IPS-NIHi7 (cell line): ENCODE results near the gene GATA2.

ENCODE experiments used
- DNase-seq: peaks from one replicate; pipeline ENCODE4 v3.0.0; 2012; ENCODE audit warnings: mixed read lengths; ENCODE audit errors: extremely low spot score

The GATA2 gene

DNA sequence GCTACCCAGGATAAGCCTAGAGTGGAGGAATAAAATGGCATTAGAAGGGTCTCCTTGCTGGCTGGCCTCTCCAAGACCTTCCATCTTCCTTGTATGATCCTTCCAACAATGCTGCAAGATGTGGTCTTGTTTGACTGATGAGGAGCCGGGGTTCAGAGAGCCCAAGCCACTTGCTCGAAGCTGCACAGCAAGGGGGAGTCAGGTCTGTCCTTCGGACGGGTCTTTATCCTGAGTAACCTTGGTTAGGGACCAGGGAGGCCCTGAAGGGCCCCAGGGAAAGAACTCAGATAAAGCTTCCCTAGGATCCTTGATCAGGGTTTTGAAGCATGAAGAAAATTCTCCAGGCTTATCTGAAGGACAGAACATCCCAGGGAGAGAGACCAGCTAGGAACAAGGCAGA lies 19.3 kb downstream of the GATA2 start:
- DNase-seq: no peak

DNA sequence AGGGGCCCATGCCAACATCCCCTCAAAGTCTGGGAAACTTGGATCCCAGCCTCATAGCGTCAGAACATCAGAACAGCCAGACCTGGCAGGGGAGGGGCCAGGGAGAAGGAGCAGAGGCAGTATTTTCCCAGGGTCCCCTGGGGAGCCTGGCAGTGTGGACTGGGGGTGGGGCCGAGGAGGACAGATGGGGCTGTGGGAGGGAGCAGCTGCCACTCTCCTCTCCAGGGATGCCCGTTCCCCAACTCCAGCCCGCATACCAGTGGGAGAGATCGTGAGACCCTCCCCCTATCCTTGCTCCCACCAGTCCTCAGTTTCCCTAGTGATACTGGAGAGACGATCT lies 19.9 kb downstream of the GATA2 start:
- DNase-seq: no peak

DNA sequence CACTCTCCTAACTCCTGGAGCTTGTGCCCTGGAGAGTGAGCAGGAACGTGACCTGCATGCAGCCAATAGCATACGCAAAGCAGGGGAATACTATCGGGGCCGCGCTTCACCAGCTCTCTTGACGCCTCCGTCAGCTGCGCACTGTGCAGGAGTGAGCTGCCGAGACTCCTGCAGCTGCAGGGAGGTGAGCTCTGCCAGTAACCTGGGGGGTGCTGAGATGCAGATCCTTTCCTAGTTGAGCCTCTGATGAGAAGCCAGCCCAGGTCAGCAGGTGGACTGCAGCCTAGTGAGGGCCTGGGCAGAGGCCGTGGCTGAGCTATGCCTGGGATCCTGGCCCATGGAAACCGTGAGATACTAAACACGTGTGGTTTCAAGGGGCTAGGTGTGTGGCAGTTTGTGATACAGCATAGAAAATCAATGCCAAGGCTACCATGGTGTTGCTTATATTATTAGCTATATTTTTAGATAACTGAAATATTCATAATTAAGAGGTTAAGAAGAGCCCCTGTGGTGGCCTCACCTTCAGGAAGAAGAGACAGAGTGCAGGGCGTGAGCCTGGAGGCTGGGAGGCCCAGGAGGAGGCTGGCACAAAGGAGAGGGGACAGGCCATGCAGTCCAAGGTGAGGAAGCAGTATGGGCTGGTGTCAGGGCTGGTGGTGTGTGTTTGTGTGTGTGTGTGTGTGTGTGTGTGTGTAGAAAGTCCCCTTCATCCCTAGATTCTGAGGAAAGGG lies 20.4 kb downstream of the GATA2 start:
- no peak for DNase-seq

DNA sequence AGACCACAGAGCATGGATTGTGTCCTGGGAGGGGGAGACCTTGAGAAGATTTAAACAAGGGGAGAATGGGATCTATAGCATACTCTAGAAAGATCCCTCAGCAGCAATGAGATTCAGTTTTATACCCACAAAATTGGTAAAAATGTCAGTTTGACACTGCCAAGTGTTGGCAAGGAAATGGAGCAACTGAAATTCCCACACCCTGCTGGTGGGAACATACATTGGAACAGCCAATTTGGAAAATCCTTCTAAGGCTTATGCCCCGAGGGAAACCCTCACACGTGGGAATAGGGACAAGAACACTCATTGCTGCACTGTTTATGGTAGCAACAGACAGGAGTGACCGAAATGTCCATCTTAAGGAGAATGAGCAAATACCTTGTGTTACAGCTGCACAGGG lies 21.3 kb downstream of the GATA2 start:
- no peak for DNase-seq

DNA sequence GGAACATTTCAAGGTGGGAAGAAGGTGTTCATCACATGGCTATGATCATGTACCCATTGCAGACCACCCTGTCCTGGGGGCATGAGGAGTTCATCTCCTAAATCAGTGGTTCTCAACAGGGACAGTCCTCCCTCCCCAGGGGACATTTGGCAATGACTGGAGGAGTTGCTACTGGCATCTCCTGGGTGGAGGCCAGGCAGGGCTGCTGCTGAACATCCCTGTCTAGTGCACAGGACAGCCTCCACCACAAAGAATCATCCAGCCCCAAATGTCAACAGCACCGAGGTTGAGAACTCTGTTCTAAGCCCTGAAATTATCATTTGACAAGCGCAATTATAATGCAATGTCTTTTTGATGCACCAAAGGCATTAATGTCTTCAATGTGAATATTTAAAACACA lies 21.9 kb downstream of the GATA2 start:
- no peak for DNase-seq

DNA sequence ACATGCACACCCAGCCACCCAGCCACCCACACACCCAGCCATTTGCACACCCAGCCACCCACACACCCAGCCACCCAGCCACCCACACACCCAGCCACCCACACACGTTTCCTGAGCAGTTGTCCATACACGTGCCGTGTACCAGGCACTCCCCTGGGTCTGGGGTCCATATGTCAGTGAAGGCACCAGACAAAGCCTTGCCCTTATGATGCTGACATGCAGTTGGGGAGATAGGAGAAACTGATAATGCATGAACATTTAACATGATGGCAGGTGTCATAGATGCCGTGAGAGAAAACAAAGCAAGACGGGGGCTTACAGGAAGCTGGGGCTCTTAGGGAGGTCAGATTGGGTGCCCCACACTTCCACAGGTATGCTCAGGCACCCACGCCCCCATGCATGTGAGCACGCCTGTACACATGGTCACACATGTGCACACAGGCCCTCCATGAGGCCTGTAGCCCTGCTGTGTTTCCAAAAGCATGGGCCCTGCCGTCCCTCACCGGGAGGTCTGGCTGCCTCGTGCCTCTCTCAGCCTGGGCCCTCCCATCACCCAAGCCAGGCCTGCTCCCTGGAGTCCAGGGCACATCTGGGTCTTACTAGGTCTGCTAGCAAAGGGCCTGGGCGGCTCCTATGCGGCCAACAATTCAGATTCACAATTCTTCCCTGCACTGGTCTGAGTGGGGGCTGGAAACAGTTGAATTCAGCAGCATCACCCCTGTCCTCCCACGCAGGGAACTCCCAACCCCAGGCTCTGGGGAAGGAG lies 22.7 kb downstream of the GATA2 start:
- no peak for DNase-seq

DNA sequence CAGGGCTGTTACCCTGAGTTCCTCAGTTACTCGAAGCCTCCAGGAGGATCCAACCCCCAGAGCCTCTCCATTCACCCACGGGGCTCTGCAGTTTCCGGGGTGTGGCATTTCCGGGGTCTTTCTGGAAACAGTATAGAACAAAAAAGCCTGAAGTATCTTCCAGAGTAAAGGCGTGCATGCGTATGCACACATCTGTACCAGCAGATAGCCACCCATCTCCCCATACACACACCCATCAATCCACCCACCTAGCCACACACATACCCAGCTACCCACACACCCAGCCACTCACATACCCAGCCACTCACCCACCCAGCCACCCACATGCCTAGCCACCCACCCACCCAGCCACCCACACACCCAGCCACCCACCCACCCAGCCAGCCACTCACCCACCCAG lies 23.4 kb downstream of the GATA2 start:
- DNase-seq: no peak

DNA sequence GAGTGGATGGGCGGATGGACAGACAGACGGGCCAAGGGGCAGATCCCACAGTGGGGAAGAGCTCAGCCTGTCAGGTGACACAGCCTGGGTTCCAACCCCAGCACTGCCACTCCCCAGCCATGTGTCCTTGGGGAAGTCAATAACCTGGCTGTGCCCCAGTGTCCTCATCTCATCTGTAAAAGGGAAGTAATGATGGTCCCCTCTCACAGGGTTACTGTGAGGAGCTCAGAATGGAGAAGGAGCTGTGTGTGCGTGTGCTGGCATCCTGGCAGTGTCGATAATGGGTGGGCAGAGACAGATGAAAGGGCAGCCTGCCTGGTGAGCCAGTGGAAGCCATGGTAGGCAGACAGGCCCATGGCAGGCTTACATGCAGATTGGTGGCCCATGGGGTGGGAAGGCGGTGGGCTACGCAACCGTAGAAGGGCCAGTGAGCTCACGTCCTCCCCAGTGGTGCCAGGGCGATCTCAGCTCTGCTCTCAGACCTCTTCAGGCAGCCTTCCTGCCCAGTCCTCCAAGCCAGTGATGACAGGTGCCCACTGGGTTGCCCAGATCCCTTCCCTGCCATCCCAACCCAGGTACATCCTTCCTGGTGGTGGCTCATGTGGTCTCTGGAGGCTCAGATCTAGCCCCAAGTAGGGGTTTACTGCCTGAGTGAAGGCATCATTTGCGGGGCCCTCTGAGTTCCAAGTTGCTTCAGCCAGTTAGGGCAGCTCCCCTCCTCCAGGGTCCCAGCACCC lies 24.0 kb downstream of the GATA2 start:
- DNase-seq: no peak

DNA sequence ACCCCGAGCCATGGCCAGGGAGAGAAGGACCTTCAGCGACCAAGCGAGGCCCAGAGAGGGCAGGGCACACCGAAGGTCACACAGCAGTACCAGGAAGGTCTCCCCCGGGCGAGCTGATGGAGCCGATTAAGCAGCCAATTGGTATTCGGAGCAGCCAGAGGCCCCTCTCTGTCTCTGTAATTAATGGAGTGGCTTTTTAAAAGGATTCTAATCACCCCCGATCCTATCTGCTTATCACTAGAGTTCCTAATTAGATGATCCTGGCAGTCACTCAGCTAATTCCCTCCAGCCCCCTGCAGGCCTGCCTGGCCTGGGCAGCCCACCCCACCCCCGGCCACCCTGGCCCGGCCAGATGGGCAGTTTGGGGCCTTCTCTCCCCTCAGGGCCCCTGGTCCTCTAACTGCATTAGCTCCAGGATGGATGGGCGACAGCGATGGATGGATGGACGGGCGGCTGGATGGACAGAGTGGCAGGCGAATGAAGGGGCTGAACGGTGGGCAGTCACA lies 24.7 kb downstream of the GATA2 start:
- no peak for DNase-seq

DNA sequence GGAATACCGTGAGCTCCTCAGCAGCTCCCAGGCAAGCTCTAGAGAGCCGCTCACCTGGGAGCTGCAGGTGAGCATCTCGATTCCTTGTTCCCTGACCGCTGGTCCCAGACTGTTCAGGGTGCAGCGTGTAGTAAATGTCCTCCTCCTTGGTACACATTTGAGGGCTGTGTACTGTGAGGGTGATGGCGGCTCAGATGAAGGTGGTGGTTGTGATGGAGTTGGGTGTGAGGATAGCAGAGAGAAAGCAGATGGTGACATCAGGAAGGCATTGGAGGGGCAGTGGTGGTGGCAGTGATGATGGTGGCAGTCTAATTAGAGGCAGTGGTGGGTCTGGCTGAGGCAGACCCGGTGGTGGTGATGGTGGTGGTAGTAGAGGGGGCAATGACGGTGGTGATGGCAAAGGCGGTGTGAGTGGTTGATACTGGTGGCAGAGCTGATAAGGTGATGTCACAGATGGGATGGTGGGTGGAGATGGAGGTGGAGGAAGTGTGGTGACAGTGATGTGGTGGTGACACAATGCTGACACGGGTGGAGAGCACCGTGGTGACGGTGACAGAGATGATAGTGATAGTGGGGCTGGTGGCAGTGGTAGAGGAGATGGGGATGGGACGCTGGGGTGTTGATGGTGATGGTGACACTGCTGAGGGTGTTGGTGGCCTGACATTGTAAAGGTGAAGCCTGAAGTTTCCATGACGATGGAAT lies 26.0 kb downstream of the GATA2 start, which contains the start of gene DNAJB8:
Gene DNAJB8, minus strand, starts transcription at position 51 of the 702 bp plus-strand sequence. CDS start 3,645 bp downstream, outside the sequence.
- DNase-seq: no peak

DNA sequence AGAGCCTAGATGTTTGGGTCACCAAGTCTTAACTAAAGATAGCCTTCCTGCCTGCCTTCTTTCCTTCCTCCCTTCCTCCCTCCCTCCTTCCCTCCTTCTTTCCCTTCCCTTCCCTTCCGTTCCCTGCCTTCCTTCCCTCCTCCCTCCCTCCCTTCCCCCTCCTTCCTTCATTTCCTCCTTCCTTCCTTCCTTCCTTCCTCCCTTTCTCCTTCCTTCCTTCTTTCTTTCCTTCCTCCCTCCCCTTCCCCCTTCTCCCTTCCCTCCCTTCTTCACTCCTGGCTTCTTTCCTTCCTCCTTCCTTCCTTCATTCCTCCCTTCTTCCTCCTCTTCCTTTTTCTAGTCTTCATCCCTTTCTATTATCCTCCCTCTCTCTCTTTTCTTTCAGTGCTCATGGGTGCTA lies 28.3 kb downstream of the GATA2 start:
- DNase-seq: no peak

DNA sequence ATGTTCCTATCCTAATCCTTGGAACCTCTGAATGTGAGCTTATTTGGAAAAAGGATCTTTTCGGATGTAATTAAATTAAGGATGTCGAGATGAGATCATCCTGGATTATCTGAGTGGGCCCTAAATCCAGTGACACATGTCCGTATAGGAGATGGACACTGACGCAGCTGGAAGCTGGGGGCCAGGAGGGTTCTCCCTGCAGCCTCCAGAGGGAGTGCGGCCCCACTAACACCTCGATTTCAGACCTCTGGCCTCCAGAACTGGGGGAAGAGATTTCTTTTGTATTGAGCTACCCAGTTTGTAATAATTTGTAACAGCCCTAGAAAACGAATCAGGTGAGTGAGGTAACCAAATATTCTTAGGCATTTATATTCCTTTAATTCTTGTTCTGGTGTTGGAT lies 28.8 kb downstream of the GATA2 start:
- no peak for DNase-seq

DNA sequence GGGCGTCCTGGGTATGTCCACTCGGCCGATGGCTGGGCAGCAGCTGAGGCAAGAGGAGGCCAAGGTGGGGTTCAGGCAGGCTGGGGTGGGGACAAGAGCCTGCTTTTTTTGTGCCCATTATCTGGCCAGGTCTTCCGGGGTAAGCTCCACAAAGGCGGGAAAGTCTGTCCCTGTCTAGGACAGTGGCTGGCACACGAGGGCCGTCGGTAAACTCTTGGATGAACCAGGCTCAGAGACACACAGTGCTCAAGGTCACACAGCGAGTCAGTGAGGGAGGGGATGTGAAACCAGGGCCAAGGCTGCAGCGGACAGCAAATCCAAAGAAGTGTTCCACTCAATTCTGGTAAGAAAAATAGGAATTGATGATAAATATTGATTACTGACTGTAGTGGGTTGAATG lies 29.2 kb downstream of the GATA2 start:
- DNase-seq: no peak

DNA sequence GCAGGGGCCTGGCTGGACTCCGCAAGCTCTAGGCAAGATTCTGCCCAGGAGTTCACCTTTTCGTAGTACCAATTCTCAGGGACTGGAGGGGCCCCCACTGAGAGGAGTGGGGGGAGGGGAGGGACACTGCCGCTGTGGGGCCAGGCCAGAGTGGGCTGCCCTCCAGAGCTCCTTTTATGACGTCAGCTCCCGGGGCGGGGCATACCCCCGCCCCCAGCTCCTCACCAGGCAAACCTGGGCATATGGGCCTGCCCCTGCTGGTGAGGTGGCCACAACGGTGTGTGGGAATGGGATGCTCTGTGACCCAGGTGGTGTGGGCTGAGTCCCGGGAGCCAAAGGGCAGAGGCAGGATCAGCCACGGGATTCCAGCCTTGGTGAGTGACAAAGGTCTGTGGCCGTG lies 29.6 kb downstream of the GATA2 start:
- no peak for DNase-seq

DNA sequence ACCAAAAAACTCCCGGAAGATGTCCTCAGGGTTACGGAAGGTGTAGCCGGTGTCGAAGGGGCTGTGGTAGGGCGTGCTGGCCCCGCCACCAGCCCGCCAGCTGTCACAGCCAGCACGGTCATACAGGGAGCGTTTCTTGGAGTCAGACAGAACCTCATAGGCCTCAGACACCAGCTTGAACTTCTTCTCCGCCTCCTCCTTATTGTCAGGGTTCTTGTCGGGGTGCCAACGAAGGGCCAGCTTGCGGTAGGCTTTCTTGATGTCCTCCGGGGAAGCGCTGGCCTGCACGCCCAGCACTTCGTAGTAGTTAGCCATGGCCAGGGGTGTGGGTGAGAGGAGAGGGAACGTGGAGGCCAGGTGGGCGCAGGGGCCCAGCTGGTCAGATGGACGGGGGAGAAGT lies 30.1 kb downstream of the GATA2 start:
- DNase-seq: no peak

DNA sequence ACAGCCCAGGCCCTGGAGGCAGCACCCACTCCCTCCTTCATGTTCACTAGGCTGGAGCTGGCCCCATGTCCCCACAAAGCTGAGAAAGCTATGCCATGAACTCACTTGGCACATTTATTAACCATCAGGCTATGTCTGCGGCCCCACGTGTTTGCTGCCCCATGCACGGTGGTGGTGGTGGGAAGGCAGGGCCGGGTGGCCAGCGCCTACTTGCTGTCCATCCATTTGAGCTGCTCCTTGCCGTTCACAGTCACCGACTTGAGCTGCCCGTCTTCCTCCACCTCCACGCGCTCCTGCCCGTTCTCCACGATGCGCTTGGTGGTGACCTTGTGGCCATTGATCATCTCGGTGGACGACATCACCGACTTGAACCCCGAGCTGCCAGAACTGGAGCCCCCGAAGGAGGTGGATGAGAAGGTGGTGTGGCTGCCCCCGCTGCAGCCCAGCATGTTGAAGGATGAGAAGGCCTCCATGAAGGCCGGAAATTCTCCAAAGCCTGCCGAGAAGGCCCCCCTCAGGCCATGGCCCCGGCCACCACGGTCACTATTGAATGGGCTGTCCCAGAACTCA lies 30.6 kb downstream of the GATA2 start:
- DNase-seq: no peak

DNA sequence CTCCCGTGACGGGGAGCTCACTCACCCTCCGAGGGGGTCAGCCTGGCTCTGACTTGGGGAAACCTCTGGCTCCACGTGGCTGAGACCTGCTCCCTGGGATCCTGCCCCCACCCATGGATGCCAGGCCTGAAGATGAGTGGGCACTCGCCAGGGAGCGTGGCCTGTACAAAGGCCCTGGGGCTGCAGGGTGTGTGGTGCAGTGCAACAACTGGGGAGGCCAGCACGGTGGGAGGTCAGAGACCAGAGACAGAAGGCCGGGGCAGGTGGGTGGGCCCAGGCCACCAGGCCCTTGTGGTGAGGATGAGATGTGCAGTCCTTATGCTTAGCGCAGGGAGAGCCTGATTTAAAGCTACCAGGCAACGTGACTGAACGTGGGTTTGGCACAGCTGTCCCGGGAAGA lies 31.3 kb downstream of the GATA2 start:
- no peak for DNase-seq

DNA sequence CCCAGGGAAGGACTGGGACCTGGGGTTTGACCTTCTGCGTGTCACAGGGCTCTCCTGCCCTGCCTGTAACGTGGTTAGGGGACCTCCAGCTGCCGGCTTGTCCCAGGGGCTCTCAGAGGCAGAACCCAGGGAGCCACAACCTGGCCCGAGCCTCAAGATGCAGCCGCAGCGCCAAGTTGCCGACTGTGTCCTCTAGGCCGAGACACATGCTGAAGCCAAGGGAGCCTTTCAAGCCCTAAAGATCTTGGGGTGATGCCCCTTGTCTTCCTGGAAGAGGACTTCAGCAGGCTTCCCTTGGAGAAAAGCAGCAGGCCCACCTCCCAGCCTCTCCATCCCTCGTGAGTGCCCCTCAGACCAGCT lies 33.6 kb downstream of the GATA2 start:
- DNase-seq: no peak

DNA sequence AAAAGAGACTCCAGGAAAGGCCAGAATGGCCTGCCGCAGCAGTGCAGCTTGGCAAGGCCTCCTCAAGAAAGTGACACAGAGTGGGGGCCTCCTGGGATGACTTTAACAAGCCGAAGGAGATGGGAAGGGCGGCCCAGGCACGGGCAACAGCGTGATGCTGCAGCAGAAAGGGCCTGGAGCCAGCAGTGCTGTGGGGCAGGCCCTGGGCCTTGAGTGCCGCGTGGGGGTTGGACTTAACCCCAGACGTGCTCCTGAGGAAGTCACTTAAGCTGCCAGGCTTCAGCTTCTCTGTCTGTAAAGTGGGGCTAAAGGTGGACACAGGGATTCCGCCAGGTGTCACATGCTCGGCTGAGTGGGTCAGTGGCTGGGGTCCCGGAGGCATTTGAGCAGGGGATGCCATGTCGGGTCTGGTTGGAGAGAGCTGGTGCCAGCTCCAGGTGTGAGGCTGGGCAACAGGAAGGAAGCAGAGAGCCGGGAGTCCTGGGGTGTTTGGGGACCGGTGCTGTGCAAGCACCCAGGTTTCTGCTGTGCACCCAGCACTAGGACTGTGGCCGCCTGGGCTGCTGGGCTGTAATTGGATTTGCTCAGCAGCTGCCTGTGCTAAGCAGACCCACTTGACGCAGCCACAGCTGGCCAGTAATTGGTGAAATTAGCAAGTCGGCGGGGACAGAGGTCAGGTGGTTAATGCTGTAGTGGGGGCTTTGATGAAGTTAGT lies 34.1 kb downstream of the GATA2 start:
- no peak for DNase-seq

DNA sequence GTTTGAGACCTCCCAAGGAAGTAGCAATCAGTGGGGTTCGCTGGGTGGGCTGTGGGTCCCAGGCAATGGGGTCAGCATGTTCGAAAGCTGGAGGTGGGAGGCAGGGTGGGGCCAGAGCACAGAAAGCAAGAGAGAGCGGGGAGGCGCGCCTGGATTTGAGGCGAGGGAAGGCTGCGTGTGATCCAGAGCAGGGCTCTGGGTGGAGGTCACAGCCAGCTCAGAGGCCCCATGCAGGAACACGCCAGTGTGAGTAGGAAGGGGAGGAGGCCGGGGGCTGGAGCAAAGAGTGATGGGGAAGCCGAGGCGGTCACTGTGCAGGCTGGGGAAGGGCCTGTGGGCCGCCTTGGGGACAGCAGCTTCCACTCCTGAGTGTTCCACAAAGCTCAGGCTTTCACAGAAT lies 35.1 kb downstream of the GATA2 start:
- DNase-seq: no peak
